ENCODE measurements around the gene FGFBP1.

- TF ChIP-seq CTCF (IDR thresholded peaks at IDR 0.05; ENCODE audit: low read length): no peak
- TF ChIP-seq EZH2 (IDR thresholded peaks at IDR 0.05; ENCODE audit: borderline replicate concordance, low read length): no peak
Measured at GRCh38 chr4:15898902-15899301, 39.6 kb downstream of the FGFBP1 start.

Measured in OCI-LY1 (cell line).